Mammary epithelial cell (primary cell): Measurements from ENCODE around the gene SSBP2.

Experiments
- EZH2 ChIP-seq: IDR thresholded peaks from 2 replicates; pipeline ENCODE4 v1.6.1; 2012; ENCODE audit warnings: low read length, inconsistent platforms, borderline replicate concordance
- TF ChIP-seq, protein P1 (sequence below), 2 donors: IDR thresholded peaks in 1 of 2; conservative IDR thresholded peaks in 1 of 2; 2 replicates each; pipeline ENCODE4 v1.5.1; 2011 to 2012; ENCODE audit warnings: inconsistent platforms in 2 of 2, low read length in 2 of 2, mild to moderate bottlenecking in 2 of 2, control low read depth in 1 of 2, low read depth in 1 of 2; ENCODE audit not compliant: insufficient read depth in 1 of 2; ENCODE audit errors: extremely low read depth in 1 of 2

DNA sequence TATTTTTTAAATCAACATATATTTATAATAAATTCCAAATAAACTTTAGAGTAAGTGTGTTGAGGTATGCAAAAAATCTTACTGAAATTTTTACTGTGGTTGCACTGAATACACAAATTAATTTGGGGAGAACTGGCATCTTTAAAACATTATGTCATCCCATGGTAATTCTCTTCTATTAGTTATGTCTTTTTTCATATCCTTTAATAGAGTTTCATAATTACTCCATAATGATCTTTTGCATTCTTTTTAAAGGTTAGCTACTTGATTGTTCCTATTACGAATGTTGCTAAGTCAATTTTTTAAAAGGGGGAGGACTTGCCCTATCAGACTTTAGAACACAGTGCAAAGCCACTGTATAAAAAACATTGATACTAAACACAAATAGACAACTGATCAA, 26.8 kb downstream of the SSBP2 start:
- TF ChIP-seq, protein P1, sequence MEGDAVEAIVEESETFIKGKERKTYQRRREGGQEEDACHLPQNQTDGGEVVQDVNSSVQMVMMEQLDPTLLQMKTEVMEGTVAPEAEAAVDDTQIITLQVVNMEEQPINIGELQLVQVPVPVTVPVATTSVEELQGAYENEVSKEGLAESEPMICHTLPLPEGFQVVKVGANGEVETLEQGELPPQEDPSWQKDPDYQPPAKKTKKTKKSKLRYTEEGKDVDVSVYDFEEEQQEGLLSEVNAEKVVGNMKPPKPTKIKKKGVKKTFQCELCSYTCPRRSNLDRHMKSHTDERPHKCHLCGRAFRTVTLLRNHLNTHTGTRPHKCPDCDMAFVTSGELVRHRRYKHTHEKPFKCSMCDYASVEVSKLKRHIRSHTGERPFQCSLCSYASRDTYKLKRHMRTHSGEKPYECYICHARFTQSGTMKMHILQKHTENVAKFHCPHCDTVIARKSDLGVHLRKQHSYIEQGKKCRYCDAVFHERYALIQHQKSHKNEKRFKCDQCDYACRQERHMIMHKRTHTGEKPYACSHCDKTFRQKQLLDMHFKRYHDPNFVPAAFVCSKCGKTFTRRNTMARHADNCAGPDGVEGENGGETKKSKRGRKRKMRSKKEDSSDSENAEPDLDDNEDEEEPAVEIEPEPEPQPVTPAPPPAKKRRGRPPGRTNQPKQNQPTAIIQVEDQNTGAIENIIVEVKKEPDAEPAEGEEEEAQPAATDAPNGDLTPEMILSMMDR (conservative IDR thresholded peaks at IDR 0.05 in 1 of 2, IDR thresholded peaks at IDR 0.05 in 1 of 2; ENCODE audit: extremely low read depth in 1 of 2, insufficient read depth in 1 of 2, low read depth in 1 of 2, low read length in 2 of 2): no peak
- no peak for TF ChIP-seq EZH2
